Neuronal stem cell (in vitro differentiated cells): ENCODE results near the gene DRC7.

Source experiments
- DNase-seq: peaks from one replicate; pipeline ENCODE4 v3.0.0-alpha.2; 2013; ENCODE audit warnings: low spot score
- H2AFZ ChIP-seq: one replicate; pipeline ENCODE4 v1.6.1; 2013; ENCODE audit warnings: mild to moderate bottlenecking, low read length, inconsistent platforms
- H2AK5ac ChIP-seq: 2 replicates; pipeline ENCODE4 v1.6.1; 2013; ENCODE audit warnings: low read depth, mild to moderate bottlenecking, inconsistent platforms, low read length, moderate library complexity, mixed read lengths
- H2BK120ac ChIP-seq: 2 replicates; pipeline ENCODE4 v1.6.1; 2013; ENCODE audit warnings: low read depth, mild to moderate bottlenecking, inconsistent platforms, low read length, moderate library complexity, mixed read lengths
- H2BK12ac ChIP-seq: one replicate; pipeline ENCODE4 v1.6.1; 2013; ENCODE audit warnings: low read length, inconsistent platforms
- H2BK15ac ChIP-seq: 2 replicates; pipeline ENCODE4 v1.6.1; 2013; ENCODE audit warnings: mild to moderate bottlenecking, low read length, inconsistent platforms, mixed read lengths
- H2BK5ac ChIP-seq: one replicate; pipeline ENCODE4 v1.6.1; 2013; ENCODE audit warnings: inconsistent platforms, mild to moderate bottlenecking, low read length, moderate library complexity
- H3K14ac ChIP-seq: one replicate; pipeline ENCODE4 v1.6.1; 2013; ENCODE audit warnings: low read length, inconsistent platforms
- H3K18ac ChIP-seq: 2 replicates; pipeline ENCODE4 v1.6.1; 2013; ENCODE audit warnings: low read length, inconsistent platforms
- H3K23ac ChIP-seq: 2 replicates; pipeline ENCODE4 v1.6.1; 2013; ENCODE audit warnings: low read depth, mild to moderate bottlenecking, mixed read lengths, low read length, inconsistent platforms; ENCODE audit not compliant: poor library complexity
- H3K27ac ChIP-seq: replicated peaks from 3 replicates; pipeline ENCODE4 v1.5.1; 2013; ENCODE audit warnings: low read length, inconsistent platforms
- H3K27me3 ChIP-seq, 3 experiments: 2 replicates each; pipeline ENCODE4 v1.6.1; 2013; ENCODE audit warnings: low read length in 3 of 3, mild to moderate bottlenecking in 2 of 3, inconsistent platforms in 1 of 3, low read depth in 1 of 3, mixed read lengths in 1 of 3, moderate library complexity in 1 of 3; ENCODE audit not compliant: control insufficient read depth in 3 of 3, insufficient read depth in 3 of 3
- H3K36me3 ChIP-seq, 2 donors: replicated peaks in 1 of 2; 2 replicates each; pipeline ENCODE4 v1.6.1; 2013; ENCODE audit warnings: low read length in 2 of 2; ENCODE audit not compliant: control insufficient read depth in 2 of 2, insufficient read depth in 2 of 2
- H3K4ac ChIP-seq: 2 replicates; pipeline ENCODE4 v1.6.1; 2013; ENCODE audit warnings: inconsistent platforms, mild to moderate bottlenecking, low read length, moderate library complexity
- H3K4me1 ChIP-seq, 2 donors: 1 replicate in 1 of 2; 2 replicates in 1 of 2; pipeline ENCODE4 v1.6.1; 2013; ENCODE audit warnings: low read length in 2 of 2, low read depth in 1 of 2; ENCODE audit not compliant: control insufficient read depth in 2 of 2, insufficient read depth in 1 of 2
- H3K4me2 ChIP-seq: one replicate; pipeline ENCODE4 v1.6.1; 2013; ENCODE audit warnings: mild to moderate bottlenecking, low read length, inconsistent platforms; ENCODE audit not compliant: insufficient read depth, poor library complexity, severe bottlenecking
- H3K4me3 ChIP-seq, 2 donors: 2 replicates each; pipeline ENCODE4 v1.5.1; 2013; ENCODE audit warnings: low read length in 2 of 2, mild to moderate bottlenecking in 2 of 2, inconsistent platforms in 1 of 2, moderate library complexity in 1 of 2
- H3K79me1 ChIP-seq: one replicate; pipeline ENCODE4 v1.6.1; 2013; ENCODE audit warnings: low read depth, mild to moderate bottlenecking, inconsistent platforms, low read length, moderate library complexity
- H3K9ac ChIP-seq: one replicate; pipeline ENCODE4 v1.6.1; 2013; ENCODE audit warnings: mild to moderate bottlenecking, low read depth, low read length, inconsistent platforms; ENCODE audit not compliant: poor library complexity
- H3K9me3 ChIP-seq, 2 donors: replicated peaks in 1 of 2; 2 replicates each; pipeline versions ENCODE3 to v1.6.1; 2013; ENCODE audit warnings: low read length in 2 of 2, mild to moderate bottlenecking in 2 of 2, inconsistent platforms in 1 of 2, low read depth in 1 of 2, mixed read lengths in 1 of 2, moderate library complexity in 1 of 2; ENCODE audit not compliant: control insufficient read depth in 2 of 2, insufficient read depth in 1 of 2
- H4K8ac ChIP-seq: one replicate; pipeline ENCODE4 v1.6.1; 2013; ENCODE audit warnings: low read depth, mild to moderate bottlenecking, inconsistent platforms, low read length, moderate library complexity
- H4K91ac ChIP-seq: one replicate; pipeline ENCODE4 v1.6.1; 2013; ENCODE audit warnings: low read length, low read depth, mild to moderate bottlenecking, inconsistent platforms; ENCODE audit not compliant: poor library complexity
- WGBS, 2 donors: extraction: QIAGEN DNeasy Blood & Tissue Kit; methylation state at CpG; one replicate each; pipeline ENCODE4 v1.1.7; 2013; ENCODE audit warnings: missing lambda C conversion rate in 2 of 2, mixed read lengths in 1 of 2; ENCODE audit not compliant: insufficient read length in 2 of 2, insufficient replicate concordance in 1 of 2; ENCODE audit errors: extremely low coverage in 2 of 2; 5-methylcytosine and 5-hydroxymethylcytosine counted together

DRC7 gene

GRCh38 chr16:57667048-57667525 is 27.5 kb upstream of the DRC7 start:
- Histone ChIP-seq H3K4me1 (peaks cover 3 to 6% of the 10 kb centered on the region in 2 donors), H4K8ac (no peak overlapping the region), H3K27ac (no peak overlapping the region), H2AK5ac (no peak overlapping the region), H2BK12ac (peak overlapping the region; percentile 86), H3K36me3 (peaks cover 14 to 27% of the 10 kb centered on the region in 2 donors), H3K9ac (peak overlapping the region; percentile 65), H3K23ac (peak overlapping the region; percentile 56), H3K4me2 (no peak overlapping the region), H3K79me1 (no peaks in the 10 kb centered on the region), H2AFZ (peak overlapping the region; percentile 38), H2BK15ac (no peak overlapping the region), H2BK120ac (no peak overlapping the region), H3K27me3 (no peaks in the 10 kb centered on the region), H3K14ac (no peak overlapping the region), H3K4ac (no peak overlapping the region), H2BK5ac (no peak overlapping the region), H4K91ac (no peak overlapping the region), H3K4me3 (no peak overlapping the region), H3K18ac (no peak overlapping the region), H3K9me3 (no peaks in the 10 kb centered on the region)
- no peak for DNase-seq
- WGBS, 2 donors, result no CpG with 5 or more reads among the region's 5 CpGs

GRCh38 chr16:57667526-57668262 is 26.9 kb upstream of the DRC7 start:
- peak overlapping the region; percentile 24 for H2BK15ac ChIP-seq
- peak overlapping the region; percentile 69 for H4K91ac ChIP-seq
- H2BK12ac ChIP-seq, result no peak overlapping the region
- peak overlapping the region; percentile 56 for H3K23ac ChIP-seq
- H3K4me2 ChIP-seq, result no peak overlapping the region
- H3K18ac ChIP-seq, result peak overlapping the region; percentile 66
- peak overlapping the region; percentile 11 for H3K14ac ChIP-seq
- H3K4ac ChIP-seq, result no peak overlapping the region
- H3K4me3 ChIP-seq, result no peak overlapping the region
- H2AFZ ChIP-seq, result peak overlapping the region; percentile 38
- H3K36me3 ChIP-seq, result peaks cover 12 to 21% of the 10 kb centered on the region in 2 donors
- no CpG with 5 or more reads among the region's 17 CpGs for WGBS, 2 donors
- H3K27me3 ChIP-seq, result no peaks in the 10 kb centered on the region
- peak overlapping the region; percentile 57 for H2BK5ac ChIP-seq
- peak overlapping the region; percentile 49 for H2AK5ac ChIP-seq
- no peaks in the 10 kb centered on the region for H3K79me1 ChIP-seq
- peaks cover 3 to 6% of the 10 kb centered on the region in 2 donors for H3K4me1 ChIP-seq
- H3K27ac ChIP-seq, result no peak overlapping the region
- no peaks in the 10 kb centered on the region for H3K9me3 ChIP-seq
- no peak for DNase-seq
- H4K8ac ChIP-seq, result no peak overlapping the region
- H2BK120ac ChIP-seq, result no peak overlapping the region
- no peak overlapping the region for H3K9ac ChIP-seq

- peaks cover 3 to 6% of the 10 kb centered on the region in 2 donors for H3K4me1 ChIP-seq
- no peaks in the 10 kb centered on the region for H3K9me3 ChIP-seq
- no peak for DNase-seq
- H3K9ac ChIP-seq, result peak within 1 kb of the TSS; percentile 65
- no CpG with 5 or more reads among the region's 11 CpGs for WGBS, 2 donors
- no peak within 1 kb of the TSS for H4K8ac ChIP-seq
- H3K14ac ChIP-seq, result peak within 1 kb of the TSS; percentile 11
- H3K79me1 ChIP-seq, result no peaks in the 10 kb centered on the region
- peak within 1 kb of the TSS; percentile 24 for H2BK15ac ChIP-seq
- peaks cover 9 to 16% of the 10 kb centered on the region in 2 donors for H3K36me3 ChIP-seq
- peak within 1 kb of the TSS; percentile 38 for H2AFZ ChIP-seq
- peaks cover 0 to 4% (median 0%) of the 10 kb centered on the region in 3 experiments for H3K27me3 ChIP-seq
- H3K4ac ChIP-seq, result no peak within 1 kb of the TSS
- H2BK12ac ChIP-seq, result no peak within 1 kb of the TSS
- H3K4me2 ChIP-seq, result no peak within 1 kb of the TSS
- H2BK5ac ChIP-seq, result peak within 1 kb of the TSS; percentile 57
- peak within 1 kb of the TSS; percentile 69 for H4K91ac ChIP-seq
- H3K18ac ChIP-seq, result peak within 1 kb of the TSS; percentile 66
- H3K4me3 ChIP-seq, result no peak within 1 kb of the TSS
- peak within 1 kb of the TSS; percentile 56 for H3K23ac ChIP-seq
- H2AK5ac ChIP-seq, result peak within 1 kb of the TSS; percentile 76
- H2BK120ac ChIP-seq, result no peak within 1 kb of the TSS
- no peak within 1 kb of the TSS for H3K27ac ChIP-seq
Measured at GRCh38 chr16:57668263-57668571, 26.4 kb upstream of the DRC7 start, which contains the start of gene ADGRG3. Gene ADGRG3, plus strand, starts transcription at chr16:57668306. Its CDS starts 42 bp downstream, at chr16:57668348.

- H2BK15ac ChIP-seq, result no peak overlapping the region
- no peak overlapping the region for H2BK120ac ChIP-seq
- H3K4ac ChIP-seq, result no peak overlapping the region
- H3K36me3 ChIP-seq, result peaks cover 5 to 13% of the 10 kb centered on the region in 2 donors
- H3K4me1 ChIP-seq, result peaks cover 3 to 6% of the 10 kb centered on the region in 2 donors
- H3K9me3 ChIP-seq, result no peaks in the 10 kb centered on the region
- WGBS, 2 donors, result no CpG with 5 or more reads among the region's 20 CpGs
- H3K4me2 ChIP-seq, result no peak overlapping the region
- H3K27ac ChIP-seq, result no peak overlapping the region
- no peak overlapping the region for H2AFZ ChIP-seq
- peaks cover 0 to 11% (median 0%) of the 10 kb centered on the region in 3 experiments for H3K27me3 ChIP-seq
- H3K18ac ChIP-seq, result no peak overlapping the region
- peak overlapping the region; percentile 76 for H2AK5ac ChIP-seq
- H3K79me1 ChIP-seq, result no peaks in the 10 kb centered on the region
- no peak overlapping the region for H3K4me3 ChIP-seq
- no peak overlapping the region for H4K8ac ChIP-seq
- H2BK12ac ChIP-seq, result no peak overlapping the region
- H4K91ac ChIP-seq, result no peak overlapping the region
- peak overlapping the region; percentile 11 for H3K14ac ChIP-seq
- DNase-seq, result no peak
- peak overlapping the region; percentile 2 for H3K23ac ChIP-seq
- no peak overlapping the region for H2BK5ac ChIP-seq
- no peak overlapping the region for H3K9ac ChIP-seq
Measured at GRCh38 chr16:57668630-57669475, 25.8 kb upstream of the DRC7 start.
